VCaP (cell line): Measurements from ENCODE around the gene RALGDS.

Source experiments
- H3K27ac ChIP-seq: fragments of 450-650 bp; 2 replicates; pipeline ENCODE4 v1.5.1; 2017
- TF ChIP-seq, protein P1 (sequence below): fragments of 450-650 bp; conservative IDR thresholded peaks from 2 replicates; pipeline ENCODE4 v1.5.1; 2017; ENCODE audit warnings: mild to moderate bottlenecking, moderate library complexity

The RALGDS gene

GRCh38 chr9:133120501-133121197 is 391 bp downstream of the RALGDS start:
- peak overlapping the region; percentile 96 for H3K27ac ChIP-seq
- TF ChIP-seq, protein P1, sequence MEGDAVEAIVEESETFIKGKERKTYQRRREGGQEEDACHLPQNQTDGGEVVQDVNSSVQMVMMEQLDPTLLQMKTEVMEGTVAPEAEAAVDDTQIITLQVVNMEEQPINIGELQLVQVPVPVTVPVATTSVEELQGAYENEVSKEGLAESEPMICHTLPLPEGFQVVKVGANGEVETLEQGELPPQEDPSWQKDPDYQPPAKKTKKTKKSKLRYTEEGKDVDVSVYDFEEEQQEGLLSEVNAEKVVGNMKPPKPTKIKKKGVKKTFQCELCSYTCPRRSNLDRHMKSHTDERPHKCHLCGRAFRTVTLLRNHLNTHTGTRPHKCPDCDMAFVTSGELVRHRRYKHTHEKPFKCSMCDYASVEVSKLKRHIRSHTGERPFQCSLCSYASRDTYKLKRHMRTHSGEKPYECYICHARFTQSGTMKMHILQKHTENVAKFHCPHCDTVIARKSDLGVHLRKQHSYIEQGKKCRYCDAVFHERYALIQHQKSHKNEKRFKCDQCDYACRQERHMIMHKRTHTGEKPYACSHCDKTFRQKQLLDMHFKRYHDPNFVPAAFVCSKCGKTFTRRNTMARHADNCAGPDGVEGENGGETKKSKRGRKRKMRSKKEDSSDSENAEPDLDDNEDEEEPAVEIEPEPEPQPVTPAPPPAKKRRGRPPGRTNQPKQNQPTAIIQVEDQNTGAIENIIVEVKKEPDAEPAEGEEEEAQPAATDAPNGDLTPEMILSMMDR, result no peak

DNA sequence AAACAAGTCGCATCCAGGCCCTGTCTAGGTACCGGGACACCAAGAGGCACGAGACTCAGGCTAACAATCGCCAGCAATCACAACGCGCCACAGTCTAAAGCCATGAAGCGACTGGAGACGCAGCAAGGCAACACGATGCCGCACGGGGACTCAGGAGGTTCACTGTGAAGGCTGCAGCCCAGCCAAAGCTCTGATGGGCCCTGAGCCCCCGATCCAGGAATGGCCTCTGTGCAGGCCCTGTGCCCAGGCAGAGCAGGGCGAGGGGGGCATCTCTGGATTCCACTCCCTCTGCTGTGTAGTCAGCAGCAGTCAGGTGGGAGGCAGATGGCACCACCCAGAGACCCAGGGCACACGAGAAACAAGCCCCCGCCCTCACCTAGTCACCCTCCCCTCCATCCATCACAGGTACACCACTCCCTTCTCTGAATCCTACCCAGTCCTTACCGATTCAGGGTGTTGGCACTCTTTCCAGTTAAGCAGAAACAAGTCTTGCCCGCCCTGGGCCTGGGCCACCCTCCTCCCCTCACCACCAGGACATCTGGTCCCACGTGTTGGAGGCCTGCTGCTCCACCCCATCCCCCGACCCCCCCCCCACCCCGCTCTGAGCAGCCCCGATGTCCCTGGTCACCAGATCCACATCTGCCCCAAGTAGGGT is 1.1 kb downstream of the RALGDS start:
- H3K27ac ChIP-seq, result peak overlapping the region; percentile 96
- TF ChIP-seq, protein P1, result no peak

GRCh38 chr9:133119103-133119845 is 1.8 kb downstream of the RALGDS start:
- peak overlapping the region; percentile 96 for H3K27ac ChIP-seq
- TF ChIP-seq, protein P1, result no peak

DNA sequence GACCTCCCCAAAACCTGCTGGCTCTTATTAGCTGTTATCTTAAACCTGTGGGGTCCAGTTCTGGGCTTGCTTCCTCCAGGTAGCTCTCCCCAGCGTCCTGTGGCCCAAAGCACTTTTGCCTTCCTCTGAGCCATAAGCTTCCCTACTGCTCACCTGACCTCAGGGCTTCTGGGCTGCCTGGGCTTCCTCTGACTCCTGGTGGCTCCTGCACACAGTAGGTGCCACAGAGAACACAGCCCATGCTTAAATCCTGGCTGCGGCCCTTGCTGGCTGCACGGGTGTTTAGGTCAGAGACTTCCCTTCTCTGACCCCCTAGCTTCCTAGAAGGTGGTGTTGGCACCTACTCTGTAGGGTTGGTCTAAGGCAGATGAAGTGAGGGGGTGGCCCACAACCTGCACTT is 2.5 kb downstream of the RALGDS start:
- peak overlapping the region; percentile 96; the same call in 1 of the 2 replicates for H3K27ac ChIP-seq
- TF ChIP-seq, protein P1, result no peak

- peak overlapping the region; percentile 96; the same call in 1 of the 2 replicates for H3K27ac ChIP-seq
- TF ChIP-seq, protein P1, result no peak
Measured at GRCh38 chr9:133118179-133118520, 2.9 kb downstream of the RALGDS start.

DNA sequence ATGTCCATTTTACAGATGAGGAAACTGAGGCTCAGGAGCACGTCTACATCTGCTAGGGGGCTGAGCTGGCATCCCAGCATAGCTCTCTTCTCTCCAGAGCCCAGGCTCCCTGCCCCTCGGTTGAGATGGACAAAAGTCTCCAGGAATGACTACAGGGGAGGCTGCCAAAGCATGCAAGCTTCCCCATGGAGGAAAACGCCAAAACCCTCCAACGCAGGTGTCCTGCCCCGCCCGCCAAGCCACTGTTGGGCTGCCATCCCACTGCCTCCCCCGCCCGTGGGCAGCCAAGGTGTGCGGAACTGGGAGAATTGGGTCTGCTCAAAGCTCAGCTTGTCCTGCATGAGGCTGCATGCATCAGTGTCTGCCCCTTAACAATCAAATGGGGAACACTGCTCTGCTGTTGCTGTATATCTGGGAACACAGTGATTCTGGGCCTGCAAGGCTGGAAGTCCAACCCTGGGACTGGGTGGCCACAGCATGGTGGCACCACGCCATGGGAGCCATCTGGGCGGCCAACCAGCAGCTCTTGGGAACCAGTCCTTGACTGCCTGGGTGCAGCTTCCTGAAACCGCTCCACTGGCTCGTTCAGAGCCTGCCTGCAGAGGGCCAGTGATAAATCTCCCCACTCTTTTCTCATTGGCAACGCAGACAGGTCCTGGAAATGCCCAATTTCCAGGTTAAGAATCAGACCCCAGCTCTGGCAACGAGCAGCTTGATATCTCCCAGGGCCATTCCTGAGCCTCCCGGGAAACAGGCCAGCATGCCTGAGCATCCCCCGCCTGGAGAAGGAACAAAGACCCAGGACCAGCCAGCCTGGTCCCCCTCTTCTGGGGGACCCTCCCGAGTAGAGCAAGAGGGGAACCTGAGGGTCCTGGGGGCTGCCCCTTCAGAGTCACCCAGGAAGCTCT is 3.5 kb downstream of the RALGDS start:
- peak overlapping the region; percentile 96; the same call in 1 of the 2 replicates for H3K27ac ChIP-seq
- TF ChIP-seq, protein P1, result no peak
